SK-N-SH treated with all-trans-retinoic acid at 6 μM for 48 hours (cell line): ENCODE data around the gene ASIC5.

Source experiments
- ATAC-seq: fragments of 200-7000 bp; cut with Tn5 transposase; 3 replicates; pipeline ENCODE4 v1.9.1; 2020; ENCODE audit warnings: mild to moderate bottlenecking, moderate library complexity
- ARNTL ChIP-seq: fragments of 450-650 bp; formaldehyde crosslinking; IDR thresholded peaks from 2 replicates; pipeline ENCODE4 v1.5.0; 2020; ENCODE audit warnings: low read depth, mild to moderate bottlenecking, moderate library complexity, borderline replicate concordance
- BACH2 ChIP-seq: fragments of 250-450 bp; sonication (Bioruptor Pico); IDR thresholded peaks from 2 replicates; pipeline ENCODE4 v1.9.0; 2021; ENCODE audit warnings: mild to moderate bottlenecking, borderline replicate concordance
- CREB5 ChIP-seq: fragments of 250-450 bp; sonication (Bioruptor Pico); IDR thresholded peaks from 2 replicates; pipeline ENCODE4 v1.5.1; 2020; ENCODE audit warnings: low read depth, mild to moderate bottlenecking, moderate library complexity
- CSDC2 ChIP-seq: fragments of 250-450 bp; sonication (Bioruptor Pico); IDR thresholded peaks from 2 replicates; pipeline ENCODE4 v1.5.0; 2020; ENCODE audit warnings: mild to moderate bottlenecking, moderate library complexity
- CSRNP3 ChIP-seq: fragments of 250-450 bp; sonication (Bioruptor Pico); IDR thresholded peaks from 2 replicates; pipeline ENCODE4 v1.5.1; 2021; ENCODE audit warnings: mild to moderate bottlenecking, moderate library complexity
- ESRRG ChIP-seq: fragments of 250-450 bp; sonication (Bioruptor Pico); IDR thresholded peaks from 2 replicates; pipeline ENCODE4 v1.6.1; 2021; ENCODE audit warnings: mild to moderate bottlenecking
- GLIS3 ChIP-seq: fragments of 250-450 bp; sonication (Bioruptor Pico); IDR thresholded peaks from 2 replicates; pipeline ENCODE4 v1.5.0; 2020; ENCODE audit warnings: mild to moderate bottlenecking, moderate library complexity
- ISL1 ChIP-seq: fragments of 250-450 bp; sonication (Bioruptor Pico); IDR thresholded peaks from 2 replicates; pipeline ENCODE4 v2.1.2; 2022; ENCODE audit warnings: mild to moderate bottlenecking, moderate library complexity
- OSR1 ChIP-seq: fragments of 250-450 bp; sonication (Bioruptor Pico); IDR thresholded peaks from 2 replicates; pipeline ENCODE4 v1.8.0; 2022; ENCODE audit warnings: moderate library complexity, mild to moderate bottlenecking, inconsistent platforms
- POU6F1 ChIP-seq: fragments of 250-450 bp; sonication (Bioruptor Pico); IDR thresholded peaks from 2 replicates; pipeline ENCODE4 v1.8.0; 2021; ENCODE audit warnings: low read depth, mild to moderate bottlenecking, moderate library complexity, borderline replicate concordance
- PPARA ChIP-seq: fragments of 250-450 bp; sonication (Bioruptor Pico); IDR thresholded peaks from 2 replicates; pipeline ENCODE4 v1.5.0; 2020; ENCODE audit warnings: mild to moderate bottlenecking, borderline replicate concordance
- RARB ChIP-seq: fragments of 250-450 bp; sonication (Bioruptor Pico); IDR thresholded peaks from 2 replicates; pipeline ENCODE4 v1.8.0; 2021; ENCODE audit warnings: mild to moderate bottlenecking, moderate library complexity
- TCF4 ChIP-seq: fragments of 250-450 bp; sonication (Bioruptor Pico); IDR thresholded peaks from 2 replicates; pipeline ENCODE4 v1.8.0; 2021; ENCODE audit warnings: mild to moderate bottlenecking, moderate library complexity, borderline replicate concordance
- TOX ChIP-seq: fragments of 250-450 bp; sonication (Bioruptor Pico); IDR thresholded peaks from 2 replicates; pipeline ENCODE4 v1.8.0; 2021; ENCODE audit warnings: mild to moderate bottlenecking, moderate library complexity, borderline replicate concordance
- TSHZ2 ChIP-seq: fragments of 250-450 bp; sonication (Bioruptor Pico); IDR thresholded peaks from 2 replicates; pipeline ENCODE4 v1.5.0; 2020; ENCODE audit warnings: mild to moderate bottlenecking, moderate library complexity
- ZC3H10 ChIP-seq: fragments of 250-450 bp; sonication (Bioruptor Pico); IDR thresholded peaks from 2 replicates; pipeline ENCODE4 v1.5.1; 2021; ENCODE audit warnings: mild to moderate bottlenecking, moderate library complexity
- ZFP3 ChIP-seq: fragments of 250-450 bp; sonication (Bioruptor Pico); IDR thresholded peaks from 2 replicates; pipeline ENCODE4 v1.5.0; 2020; ENCODE audit warnings: mild to moderate bottlenecking, moderate library complexity
- ZNF565 ChIP-seq: fragments of 450-650 bp; formaldehyde crosslinking; conservative IDR thresholded peaks from 2 replicates; pipeline ENCODE4 v1.5.0; 2020; ENCODE audit warnings: low read depth, mild to moderate bottlenecking, moderate library complexity
- ZNF70 ChIP-seq: fragments of 450-650 bp; formaldehyde crosslinking; IDR thresholded peaks from 2 replicates; pipeline ENCODE4 v1.5.0; 2020; ENCODE audit warnings: mild to moderate bottlenecking, moderate library complexity
- ZNF8 ChIP-seq: fragments of 450-650 bp; formaldehyde crosslinking; IDR thresholded peaks from 2 replicates; pipeline ENCODE4 v1.5.0; 2020; ENCODE audit warnings: mild to moderate bottlenecking, moderate library complexity

ASIC5 gene

GRCh38 chr4:155908187-155909139 lies 42.4 kb upstream of the ASIC5 start:
- TF ChIP-seq ZC3H10 (no peak), ESRRG (CRISPR knock-in tag) (no peak), CSDC2 (CRISPR knock-in tag) (no peak), OSR1 (no peak)
- ATAC-seq: no peak

GRCh38 chr4:155907556-155907955 lies 41.5 kb upstream of the ASIC5 start:
- no peak for ATAC-seq
- TF ChIP-seq ZNF565 (CRISPR knock-in tag) (no peak), ZNF70 (CRISPR knock-in tag) (no peak), POU6F1 (CRISPR knock-in tag) (no peak), RARB (no peak), TOX (CRISPR knock-in tag) (no peak)

- ATAC-seq: peak; percentile 66; the same call in 2 of the 3 replicates
These were observed 40.6 kb upstream of the ASIC5 start for GRCh38 chr4:155906554-155907247.

GRCh38 chr4:155904331-155904730 lies 38.3 kb upstream of the ASIC5 start:
- ATAC-seq: no peak
- no peak for TF ChIP-seq PPARA (CRISPR knock-in tag)
- no peak for TF ChIP-seq CSDC2 (CRISPR knock-in tag)
- TF ChIP-seq ZNF70 (CRISPR knock-in tag): no peak
- no peak for TF ChIP-seq ZFP3
- no peak for TF ChIP-seq ISL1
- TF ChIP-seq, all 23 proteins: peak for 0

More at GRCh38 chr4:155906554-155907247, 40.6 kb upstream of the ASIC5 start:
- TF ChIP-seq POU6F1 (CRISPR knock-in tag) (no peak), BACH2 (CRISPR knock-in tag) (no peak), GLIS3 (CRISPR knock-in tag) (no peak), PPARA (CRISPR knock-in tag) (no peak)

GRCh38 chr4:155903453-155903852 lies 37.4 kb upstream of the ASIC5 start, which contains the start of gene TDO2:
Gene TDO2 (plus strand): TSS chr4:155903696. CDS start chr4:155903759, 63 bp downstream.
- TF ChIP-seq CREB5 (CRISPR knock-in tag): no peak
- TF ChIP-seq BACH2 (CRISPR knock-in tag): no peak
- no peak for TF ChIP-seq TCF4
- no peak for TF ChIP-seq ZNF8 (CRISPR knock-in tag)
- no peak for TF ChIP-seq TSHZ2 (CRISPR knock-in tag)
- no peak for TF ChIP-seq TOX (CRISPR knock-in tag)
- no peak for TF ChIP-seq CSDC2 (CRISPR knock-in tag)
- TF ChIP-seq ZNF70 (CRISPR knock-in tag): no peak
- TF ChIP-seq OSR1: no peak
- no peak for TF ChIP-seq ARNTL (CRISPR knock-in tag)
- no peak for TF ChIP-seq ESRRG (CRISPR knock-in tag)
- TF ChIP-seq CSRNP3 (CRISPR knock-in tag): no peak
- no peak for TF ChIP-seq RARB
- ATAC-seq: no peak
